Measurements from ENCODE around the gene NLRC3.

The NLRC3 gene

GRCh38 chr16:3599922-3600321 lies 22.7 kb upstream of the NLRC3 start:
- in situ Hi-C loops (cut with HindIII; ENCODE audit: low sequenced_read_pairs): loop anchor here (5.0 to 10.0 kb wide), 2 partner anchors 93 to 275 kb away; no protein-coding TSS in a partner anchor

DNA sequence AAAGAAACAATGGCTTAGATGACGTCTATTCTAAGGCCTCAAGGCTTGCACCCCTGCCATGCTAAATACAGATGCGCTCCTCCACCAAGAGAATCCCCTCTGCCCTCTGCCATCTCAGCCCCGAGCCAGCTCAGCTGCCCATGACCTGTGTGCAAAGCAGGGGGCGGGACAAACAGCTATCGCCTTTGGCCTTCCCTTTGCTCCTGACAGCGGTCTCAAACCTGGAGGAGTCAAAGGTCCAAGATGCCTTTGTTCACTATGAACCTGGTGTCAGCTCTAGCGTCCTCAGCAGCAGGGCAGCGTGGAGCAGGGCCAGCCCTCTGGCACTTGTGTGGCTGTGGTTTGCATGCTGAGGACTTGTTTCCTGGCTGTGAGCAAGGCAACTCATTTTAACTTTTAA lies 21.9 kb upstream of the NLRC3 start:
- in situ Hi-C loops (cut with HindIII; ENCODE audit: low sequenced_read_pairs): no loop called here

- in situ Hi-C loops (cut with HindIII; ENCODE audit: low sequenced_read_pairs): no loop called here
Observed at GRCh38 chr16:3598236-3598635, 21.0 kb upstream of the NLRC3 start.

DNA sequence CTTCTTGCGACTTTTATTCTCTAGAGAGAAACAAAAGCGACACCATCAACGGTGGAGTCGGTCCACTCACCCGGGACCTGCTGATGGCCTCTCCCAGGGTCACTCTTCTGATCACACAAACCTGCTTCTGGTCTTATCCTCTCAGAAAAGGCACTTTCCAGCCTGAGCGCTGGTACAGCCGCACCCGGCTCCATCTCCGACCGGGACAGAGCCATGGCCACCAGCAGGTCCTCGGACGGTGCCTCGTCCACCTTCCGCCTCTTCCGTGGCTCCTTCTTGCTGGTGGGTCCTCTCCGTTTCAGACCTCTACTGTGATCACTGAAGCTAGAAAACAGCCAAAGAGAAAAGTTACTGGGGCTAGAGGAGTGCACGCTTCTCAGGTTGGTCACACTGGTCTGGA lies 20.5 kb upstream of the NLRC3 start:
- in situ Hi-C loops (cut with HindIII; ENCODE audit: low sequenced_read_pairs): no loop called here

DNA sequence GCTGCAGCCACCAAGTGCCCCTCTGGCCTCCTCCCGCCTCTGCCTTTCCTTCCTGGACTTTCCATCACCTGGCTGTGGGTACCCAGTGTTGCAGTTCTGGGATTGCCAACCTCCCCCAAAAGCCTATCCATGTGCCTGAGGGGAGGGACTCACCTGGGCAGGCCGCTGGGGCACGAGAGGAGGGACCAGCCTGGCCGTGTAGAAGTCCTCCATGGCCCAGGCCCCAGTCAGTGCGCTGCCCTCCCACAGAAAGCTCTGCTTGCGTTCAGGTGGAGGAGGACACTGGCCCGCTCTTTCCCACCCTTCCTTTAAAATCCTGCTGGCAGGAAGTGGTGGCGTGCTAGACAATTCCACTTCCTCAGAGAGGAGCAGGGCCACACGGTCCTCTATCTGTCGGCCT lies 20.0 kb upstream of the NLRC3 start:
- in situ Hi-C loops (cut with HindIII; ENCODE audit: low sequenced_read_pairs): no loop called here

DNA sequence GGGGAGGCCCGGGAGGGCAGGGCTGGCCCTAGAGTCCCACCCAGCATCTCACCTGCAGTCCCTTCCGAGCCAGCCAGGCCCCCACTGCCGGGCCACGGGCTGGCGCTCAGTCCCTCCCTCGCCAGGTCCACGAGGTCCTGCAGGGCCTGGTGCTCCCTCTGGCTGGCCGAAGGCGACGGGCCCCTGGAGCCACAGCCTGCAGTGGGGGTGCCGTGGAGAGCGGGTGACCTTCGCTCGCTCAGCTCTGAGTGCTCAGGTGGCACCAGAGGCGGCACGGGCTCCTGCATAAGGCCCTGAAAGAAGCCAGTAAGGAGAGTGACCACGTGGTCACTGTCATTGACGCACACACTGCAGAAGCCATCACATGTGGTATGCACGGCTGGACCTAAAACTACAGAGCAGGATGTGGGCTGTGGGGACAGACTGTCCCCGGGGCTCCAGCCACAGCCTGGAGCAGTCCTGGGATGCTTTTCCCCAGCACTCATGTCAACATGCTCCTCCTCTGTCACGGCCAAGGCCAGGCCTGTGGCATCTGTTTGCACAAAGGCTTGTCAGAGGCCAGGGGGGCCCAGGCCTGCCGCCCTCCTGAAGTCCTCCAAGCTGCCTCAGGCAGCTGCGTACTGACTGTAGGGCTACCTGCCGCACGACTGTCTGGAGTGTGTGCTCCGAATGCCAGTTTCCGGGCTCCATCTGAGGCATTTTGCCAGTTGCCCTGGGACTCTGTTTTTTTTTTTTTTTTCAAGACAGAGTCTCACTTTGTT lies 19.1 kb upstream of the NLRC3 start:
- in situ Hi-C loops (cut with HindIII; ENCODE audit: low sequenced_read_pairs): no loop called here

DNA sequence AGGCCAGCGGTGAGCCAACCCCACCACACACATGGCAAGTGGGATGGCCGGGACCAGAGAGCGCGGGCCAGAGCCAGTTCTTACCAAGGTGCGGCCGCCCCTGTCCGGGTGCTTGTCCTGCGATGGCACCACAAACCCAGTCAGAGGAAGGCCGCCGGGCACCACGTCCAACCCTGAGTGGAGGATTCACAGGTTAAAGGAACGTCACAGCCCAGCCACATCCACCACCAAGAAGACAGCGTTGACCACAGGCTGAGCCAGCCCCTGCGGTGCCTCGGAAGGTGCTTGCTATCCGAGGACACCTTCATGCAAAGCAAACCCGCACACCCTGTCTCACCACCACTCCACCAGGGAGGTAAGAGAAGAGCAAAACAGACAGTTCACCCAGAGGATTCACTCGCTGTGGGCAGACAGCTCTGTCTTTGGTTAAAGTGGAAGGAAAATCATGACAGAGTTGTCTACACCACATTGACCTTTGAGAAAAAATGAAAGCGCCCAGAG lies 18.4 kb upstream of the NLRC3 start:
- in situ Hi-C loops (cut with HindIII; ENCODE audit: low sequenced_read_pairs): no loop called here

GRCh38 chr16:3595110-3595486 lies 17.9 kb upstream of the NLRC3 start:
- in situ Hi-C loops (cut with HindIII; ENCODE audit: low sequenced_read_pairs): no loop called here

- in situ Hi-C loops (cut with HindIII; ENCODE audit: low sequenced_read_pairs): no loop called here
Observed at GRCh38 chr16:3594316-3595109, 17.3 kb upstream of the NLRC3 start.

DNA sequence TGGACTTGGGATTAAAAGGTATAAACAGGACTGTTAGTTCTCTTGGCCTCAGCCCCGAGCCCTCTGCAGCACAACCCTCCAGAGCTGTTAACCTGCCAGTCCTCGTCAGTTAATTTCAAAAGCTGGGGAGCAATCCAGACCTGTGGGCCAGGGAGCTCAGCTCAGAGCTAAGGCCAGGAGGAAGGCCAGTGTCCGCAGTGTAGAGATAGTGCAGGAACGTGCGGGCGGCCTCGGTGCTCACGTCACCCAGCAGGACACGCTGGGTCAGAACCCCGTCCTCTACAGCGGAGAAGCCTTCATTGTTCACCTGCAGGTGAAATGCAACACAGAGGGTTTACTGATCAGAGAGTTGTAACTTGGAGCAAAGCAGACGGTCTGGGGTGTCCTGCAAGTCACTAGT lies 15.4 kb upstream of the NLRC3 start:
- in situ Hi-C loops (cut with HindIII; ENCODE audit: low sequenced_read_pairs): no loop called here

GRCh38 chr16:3591991-3592390 lies 14.8 kb upstream of the NLRC3 start:
- in situ Hi-C loops (cut with HindIII; ENCODE audit: low sequenced_read_pairs): no loop called here

DNA sequence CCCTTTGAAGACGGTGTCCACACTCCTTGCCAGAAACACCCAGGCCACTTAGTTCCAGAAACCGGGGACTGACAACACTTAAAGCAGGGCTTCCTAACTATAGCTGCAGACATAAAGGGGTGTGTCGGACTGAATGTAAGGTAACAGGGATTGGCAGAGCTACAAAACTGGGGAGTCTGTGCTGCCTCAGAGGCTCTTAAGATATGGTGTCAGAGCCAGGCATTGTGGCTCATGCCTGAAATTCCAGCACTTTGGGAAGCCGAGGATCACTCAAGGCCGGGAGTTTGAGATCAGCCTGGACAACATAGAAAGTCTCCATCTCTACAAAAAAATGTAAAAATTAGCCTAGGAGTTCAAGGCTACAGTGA lies 14.2 kb upstream of the NLRC3 start:
- in situ Hi-C loops (cut with HindIII; ENCODE audit: low sequenced_read_pairs): no loop called here

DNA sequence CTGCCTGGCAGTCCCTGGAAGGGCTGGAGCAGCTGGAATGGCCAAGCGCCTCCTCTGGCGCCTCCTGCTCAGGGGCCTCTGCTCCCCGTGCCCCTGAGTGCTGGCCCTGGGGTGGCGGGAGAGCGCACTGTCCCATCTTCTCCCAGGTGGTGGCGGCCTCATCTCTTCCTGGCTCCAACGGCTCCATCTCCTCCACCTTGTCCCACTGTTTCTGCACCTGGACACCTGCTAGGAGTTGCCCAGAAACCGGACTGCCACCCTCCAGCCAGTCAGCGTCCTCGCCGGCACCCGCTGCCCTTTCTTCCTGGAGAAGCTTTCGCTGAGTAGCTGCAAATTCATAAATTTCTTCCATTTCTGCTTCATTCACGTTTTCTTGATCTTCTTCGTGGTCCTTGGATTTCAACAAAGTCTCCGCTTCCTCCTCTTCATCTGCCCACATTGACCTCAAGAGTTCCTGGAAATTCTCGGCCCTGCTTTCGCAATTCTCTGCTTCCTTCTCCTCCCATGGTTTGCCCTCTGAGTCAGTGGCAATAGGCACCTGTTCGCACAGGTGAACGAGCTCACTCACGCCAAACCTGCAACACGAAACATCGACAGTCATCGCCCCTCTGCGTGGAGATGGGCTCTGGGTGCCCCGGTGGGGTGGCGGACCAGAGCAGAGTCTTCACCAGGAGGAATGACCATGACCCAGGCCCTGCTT lies 13.7 kb upstream of the NLRC3 start:
- in situ Hi-C loops (cut with HindIII; ENCODE audit: low sequenced_read_pairs): no loop called here

- in situ Hi-C loops (cut with HindIII; ENCODE audit: low sequenced_read_pairs): no loop called here
Observed at GRCh38 chr16:3589991-3590701, 12.9 kb upstream of the NLRC3 start.

- in situ Hi-C loops (cut with HindIII; ENCODE audit: low sequenced_read_pairs): no loop called here
Observed at GRCh38 chr16:3589441-3589921, 12.3 kb upstream of the NLRC3 start.

- in situ Hi-C loops (cut with HindIII; ENCODE audit: low sequenced_read_pairs): no loop called here
Observed at GRCh38 chr16:3589001-3589400, 11.8 kb upstream of the NLRC3 start.

DNA sequence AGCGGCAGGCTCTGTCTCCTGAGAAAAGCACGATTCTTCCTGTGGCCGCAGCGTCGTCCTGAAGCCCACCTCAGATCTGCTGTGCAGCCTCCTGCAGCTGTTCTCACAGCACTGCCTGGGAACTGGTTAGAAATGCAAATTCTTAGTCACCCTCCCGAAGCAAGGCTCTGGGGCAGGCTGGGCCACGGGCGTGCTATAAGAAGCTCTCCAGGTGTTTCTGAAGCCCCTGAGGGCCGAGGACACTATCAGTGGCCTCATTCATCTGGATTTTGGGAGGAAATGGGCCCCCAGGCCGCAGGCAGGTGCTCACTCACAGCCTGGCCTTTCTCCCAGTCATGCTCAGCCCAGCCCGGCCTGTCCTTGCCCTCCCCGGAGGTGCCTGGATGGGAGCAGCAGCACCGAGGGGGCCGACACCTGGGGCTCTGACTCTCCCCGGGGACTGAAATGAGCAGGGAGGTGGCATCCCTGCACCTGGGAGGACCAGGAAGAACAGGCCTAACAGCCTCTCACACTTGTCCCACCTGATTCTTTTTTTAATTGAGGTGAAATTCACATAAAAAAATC lies 10.4 kb upstream of the NLRC3 start:
- in situ Hi-C loops (cut with HindIII; ENCODE audit: low sequenced_read_pairs): no loop called here

DNA sequence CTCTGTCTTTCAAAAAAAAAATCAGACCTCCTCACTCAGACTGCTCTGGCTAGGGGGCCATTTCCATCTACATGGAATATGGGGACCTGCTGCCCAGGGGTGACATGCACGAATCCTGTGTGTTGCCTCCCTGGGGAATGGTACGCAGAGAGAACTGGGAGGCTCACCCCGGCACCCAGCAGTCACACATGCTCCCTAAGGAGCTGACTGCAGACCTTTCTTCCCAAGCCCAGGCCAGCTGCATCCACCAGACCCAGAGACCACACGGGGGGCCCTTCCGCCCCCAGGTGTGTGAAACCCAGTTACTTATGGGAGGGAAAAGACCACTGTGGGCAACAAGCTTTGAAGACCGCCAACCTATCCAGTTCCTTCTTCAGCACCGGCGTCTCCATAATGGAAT lies 7.2 kb upstream of the NLRC3 start:
- in situ Hi-C loops (cut with HindIII; ENCODE audit: low sequenced_read_pairs): no loop called here

- in situ Hi-C loops (cut with HindIII; ENCODE audit: low sequenced_read_pairs): no loop called here
Observed at GRCh38 chr16:3583303-3584038, 6.3 kb upstream of the NLRC3 start.

Measured in endothelial cell of hepatic sinusoid (primary cell).